HG03521 (cell line): ENCODE data around the gene WWOX.

Experiments
- ATAC-seq: cut with Tn5 transposase; IDR thresholded peaks from one replicate; pipeline ENCODE4 v1.9.1; 2021; ENCODE audit warnings: mild to moderate bottlenecking, moderate library complexity; ENCODE audit not compliant: unreplicated experiment

WWOX gene

GRCh38 chr16:79165506-79165905 is 1066.1 kb downstream of the WWOX start:
- no peak for ATAC-seq

GRCh38 chr16:79167893-79168292 is 1068.4 kb downstream of the WWOX start:
- no peak for ATAC-seq

GRCh38 chr16:79168321-79168720 is 1068.9 kb downstream of the WWOX start:
- ATAC-seq, result no peak

- no peak for ATAC-seq
Observed at GRCh38 chr16:79169239-79169638, 1069.8 kb downstream of the WWOX start.

- no peak for ATAC-seq
Observed at GRCh38 chr16:79170555-79171246, 1071.2 kb downstream of the WWOX start.

- no peak for ATAC-seq
Observed at GRCh38 chr16:79171504-79171903, 1072.0 kb downstream of the WWOX start.

GRCh38 chr16:79171931-79172705 is 1072.7 kb downstream of the WWOX start:
- ATAC-seq, result no peak

- ATAC-seq, result no peak
Observed at GRCh38 chr16:79172976-79173500, 1073.6 kb downstream of the WWOX start.

GRCh38 chr16:79173919-79174318 is 1074.5 kb downstream of the WWOX start:
- no peak for ATAC-seq

- ATAC-seq, result no peak
Observed at GRCh38 chr16:79175286-79176057, 1076.0 kb downstream of the WWOX start.

- no peak for ATAC-seq
Observed at GRCh38 chr16:79177018-79177417, 1077.6 kb downstream of the WWOX start.

GRCh38 chr16:79181419-79181818 is 1082.0 kb downstream of the WWOX start:
- no peak for ATAC-seq

- ATAC-seq, result no peak
Observed at GRCh38 chr16:79182616-79183015, 1083.2 kb downstream of the WWOX start.

GRCh38 chr16:79183571-79183970 is 1084.1 kb downstream of the WWOX start:
- ATAC-seq, result no peak

- ATAC-seq, result no peak
Observed at GRCh38 chr16:79184464-79185030, 1085.1 kb downstream of the WWOX start.

- ATAC-seq, result no peak
Observed at GRCh38 chr16:79185711-79186110, 1086.3 kb downstream of the WWOX start.

- ATAC-seq, result no peak
Observed at GRCh38 chr16:79186196-79186595, 1086.7 kb downstream of the WWOX start.

- no peak for ATAC-seq
Observed at GRCh38 chr16:79188115-79188738, 1088.8 kb downstream of the WWOX start.

- no peak for ATAC-seq
Observed at GRCh38 chr16:79188739-79189122, 1089.3 kb downstream of the WWOX start.

- ATAC-seq, result no peak
Observed at GRCh38 chr16:79190542-79190941, 1091.1 kb downstream of the WWOX start.

GRCh38 chr16:79191933-79192332 is 1092.5 kb downstream of the WWOX start:
- ATAC-seq, result no peak
